HEK293 (cell line): ENCODE measurements around the gene AHCYL2.

ENCODE experiments used
- CTCF ChIA-PET: fragments of 350-600 bp; formaldehyde crosslinking; extraction: SDS; loops from one replicate; lab custom pipeline; 2021; ENCODE audit warnings: antibody characterized with exemption; lab: Yijun Ruan, JAX
- POLR2A ChIA-PET: fragments of 300-600 bp; formaldehyde crosslinking; extraction: SDS; loops from one replicate; lab custom pipeline; 2020; ENCODE audit warnings: antibody characterized with exemption, inconsistent platforms; lab: Yijun Ruan, JAX
- H3K27ac ChIP-seq: fragments of 200-500 bp; sonication (Bioruptor generic); 2 replicates; pipeline ENCODE4 v1.5.1; 2014; ENCODE audit warnings: low read depth, low read length, control low read depth, inconsistent platforms; ENCODE audit errors: extremely low read depth
- H3K36me3 ChIP-seq, 2 experiments: fragments of 200-500 bp in 1 of 2; sonication (Bioruptor generic) in 1 of 2; 1 replicate in 1 of 2; 2 replicates in 1 of 2; pipeline ENCODE4 v1.5.1; 2014 to 2017; ENCODE audit warnings: inconsistent platforms in 2 of 2, low read length in 2 of 2; ENCODE audit not compliant: control insufficient read depth in 2 of 2, insufficient read depth in 1 of 2
- H3K4me1 ChIP-seq: fragments of 200-500 bp; sonication (Bioruptor generic); 2 replicates; pipeline ENCODE4 v1.5.1; 2014; ENCODE audit warnings: mild to moderate bottlenecking, low read length, inconsistent platforms; ENCODE audit not compliant: control insufficient read depth, insufficient read depth
- H3K4me3 ChIP-seq: 2 replicates; pipeline ENCODE4 v1.5.1; 2011; ENCODE audit warnings: low read depth, mild to moderate bottlenecking, control low read depth, low read length, moderate library complexity
- H3K9me3 ChIP-seq: fragments of 200-500 bp; sonication (Bioruptor generic); 2 replicates; pipeline ENCODE4 v1.5.1; 2014; ENCODE audit warnings: low read depth, low read length, inconsistent platforms; ENCODE audit not compliant: control insufficient read depth, insufficient read depth
- EGR2 ChIP-seq: fragments of 450-650 bp; formaldehyde crosslinking; IDR thresholded peaks from 2 replicates; pipeline ENCODE4 v1.5.1; 2016; ENCODE audit warnings: low read depth, missing biosample characterization, missing genetic modification characterization
- PRDM1 ChIP-seq: fragments of 450-650 bp; formaldehyde crosslinking; IDR thresholded peaks from 2 replicates; pipeline ENCODE4; 2016; ENCODE audit warnings: missing biosample characterization, missing genetic modification characterization
- SALL2 ChIP-seq: fragments of 450-650 bp; formaldehyde crosslinking; IDR thresholded peaks from 2 replicates; pipeline ENCODE4 v1.5.0; 2017; ENCODE audit warnings: missing biosample characterization, mild to moderate bottlenecking, missing genetic modification characterization, borderline replicate concordance
- ZBTB20 ChIP-seq: fragments of 450-650 bp; formaldehyde crosslinking; IDR thresholded peaks from 2 replicates; pipeline ENCODE4 v1.5.1; 2016; ENCODE audit warnings: missing biosample characterization, missing genetic modification characterization
- ZEB2 ChIP-seq: fragments of 450-650 bp; formaldehyde crosslinking; IDR thresholded peaks from 2 replicates; pipeline ENCODE4 v1.5.1; 2016; ENCODE audit warnings: missing biosample characterization, missing genetic modification characterization
- ZNF184 ChIP-seq: fragments of 450-650 bp; IDR thresholded peaks from 2 replicates; pipeline ENCODE4 v1.5.1; 2018; ENCODE audit warnings: missing biosample characterization, mild to moderate bottlenecking, missing genetic modification characterization
- ZNF501 ChIP-seq: fragments of 450-650 bp; formaldehyde crosslinking; IDR thresholded peaks from 2 replicates; pipeline ENCODE4 v1.5.1; 2016; ENCODE audit warnings: missing biosample characterization, missing genetic modification characterization
- ZNF677 ChIP-seq: fragments of 450-650 bp; IDR thresholded peaks from 2 replicates; pipeline ENCODE4 v1.5.0; 2018; ENCODE audit warnings: missing biosample characterization, mild to moderate bottlenecking, missing genetic modification characterization, moderate library complexity
- TF ChIP-seq, protein P1 (sequence below): sonication (generic); formaldehyde crosslinking; IDR thresholded peaks from 2 replicates; pipeline ENCODE4 v1.8.1; 2022; ENCODE audit warnings: mild to moderate bottlenecking, moderate library complexity, missing genetic modification reagents
- TF ChIP-seq, protein P2 (sequence below): fragments of 450-650 bp; formaldehyde crosslinking; IDR thresholded peaks from 2 replicates; pipeline ENCODE4 v1.5.1; 2016; ENCODE audit warnings: missing biosample characterization, missing genetic modification characterization
- TF ChIP-seq, protein P3 (sequence below): fragments of 450-650 bp; formaldehyde crosslinking; conservative IDR thresholded peaks from 2 replicates; pipeline ENCODE4 v1.5.1; 2016; ENCODE audit warnings: low read depth, missing biosample characterization, missing genetic modification characterization
- TF ChIP-seq, protein P4 (sequence below): fragments of 450-650 bp; formaldehyde crosslinking; IDR thresholded peaks from 2 replicates; pipeline ENCODE4 v1.5.1; 2016; ENCODE audit warnings: missing biosample characterization, missing genetic modification characterization
- TF ChIP-seq, protein P5 (sequence below): fragments of 450-650 bp; formaldehyde crosslinking; optimal IDR thresholded peaks from 2 replicates; pipeline ENCODE3; 2016; ENCODE audit warnings: missing biosample characterization, mild to moderate bottlenecking, missing genetic modification characterization
- TF ChIP-seq, protein P6 (sequence below): fragments of 450-650 bp; formaldehyde crosslinking; IDR thresholded peaks from 2 replicates; pipeline ENCODE4 v1.5.1; 2016; ENCODE audit warnings: missing biosample characterization, missing genetic modification characterization

Gene AHCYL2

DNA sequence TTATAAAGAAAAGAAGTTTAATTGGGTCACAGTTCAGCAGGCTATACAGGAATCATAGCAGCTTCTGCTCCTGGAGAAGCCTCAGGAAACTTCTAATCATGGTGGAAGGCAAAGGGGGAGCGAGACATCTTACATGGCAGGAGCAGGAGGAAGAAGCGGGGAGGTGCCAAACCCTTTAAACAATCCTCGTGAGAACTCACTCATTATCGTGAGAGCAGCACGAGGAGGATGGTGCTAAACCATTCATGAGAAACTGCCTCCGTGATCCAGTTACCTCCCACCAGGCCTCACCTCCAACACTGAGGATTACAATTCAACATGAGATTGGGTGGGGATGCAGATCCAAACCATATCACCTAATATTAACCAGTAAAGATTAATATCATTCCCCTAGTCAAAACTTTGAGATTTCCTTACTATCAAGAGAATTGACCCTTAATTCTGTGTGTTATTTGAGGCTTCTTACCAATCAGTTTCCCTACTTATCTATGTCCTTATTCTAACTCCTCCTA, 38.0 kb upstream of the AHCYL2 start:
- Histone ChIP-seq H3K4me1 (no peaks in the 10 kb centered on the region; the same call in 1 of the 2 replicates), H3K4me3 (no peak overlapping the region)
- TF ChIP-seq ZNF184 (peak; percentile 95), EGR2 (tag by site-specific recombination) (0 out of 2 replicates have a peak, but pooled peaks have one; percentile 11), ZEB2 (tag by site-specific recombination) (no peak)
- TF ChIP-seq, all 188 proteins: peak for 2
- Histone ChIP-seq H3K27ac (no peak overlapping the region), H3K9me3 (no peaks in the 10 kb centered on the region), H3K36me3 (peaks cover 0 to 8% of the 10 kb centered on the region in 2 experiments; a peak in 1 of 3 replicates)
- ChIA-PET POLR2A (no interaction called here), CTCF (no interaction called here)

DNA sequence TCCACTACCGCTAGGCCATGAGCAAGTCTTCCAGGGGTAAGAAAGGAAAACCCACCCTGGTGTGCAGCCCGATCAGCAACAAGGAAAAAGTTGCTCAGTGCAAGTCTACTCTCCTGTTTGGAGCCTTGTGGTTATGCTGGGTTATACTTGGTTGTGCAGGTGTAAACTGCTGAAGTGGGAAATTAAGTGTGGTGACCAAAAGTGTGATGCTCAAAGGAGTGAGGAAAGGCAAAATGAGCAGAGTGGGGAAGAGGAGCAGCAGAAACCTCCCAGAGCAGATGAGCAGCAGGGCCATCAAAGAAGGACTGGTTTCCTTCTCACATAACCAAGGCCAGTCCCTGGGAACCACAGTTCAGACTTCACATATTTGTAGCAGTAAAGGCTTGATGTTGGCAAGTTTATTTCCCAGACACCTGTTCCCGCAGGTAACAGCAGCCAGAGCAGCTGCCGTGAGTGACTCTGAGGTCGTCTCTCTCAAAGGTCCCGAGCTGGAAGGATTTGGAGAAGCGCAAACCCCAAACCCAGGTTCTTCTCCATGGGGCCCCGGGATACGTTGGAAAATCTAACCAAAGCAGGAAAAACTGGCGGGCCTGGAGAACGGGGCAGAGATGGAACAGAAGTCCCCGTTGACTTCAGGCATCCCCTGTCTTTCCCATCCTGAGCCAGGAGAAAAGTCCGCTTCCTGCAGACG, 37.0 kb upstream of the AHCYL2 start:
- Histone ChIP-seq H3K4me3 (peak overlapping the region; percentile 87), H3K36me3 (peaks cover 0 to 17% of the 10 kb centered on the region in 2 experiments; a peak in 1 of 3 replicates), H3K27ac (peak overlapping the region; percentile 85; the same call in 1 of the 2 replicates), H3K9me3 (no peaks in the 10 kb centered on the region), H3K4me1 (no peaks in the 10 kb centered on the region; the same call in 1 of the 2 replicates)
- ChIA-PET POLR2A (interaction anchor here (0.6 to 1.1 kb wide), 3 partner anchors 37 to 147 kb away, joined by 3 to 7 read pairs (median 3); partner anchors contain the start of gene AHCYL2), CTCF (no interaction called here)
- TF ChIP-seq, protein P1, sequence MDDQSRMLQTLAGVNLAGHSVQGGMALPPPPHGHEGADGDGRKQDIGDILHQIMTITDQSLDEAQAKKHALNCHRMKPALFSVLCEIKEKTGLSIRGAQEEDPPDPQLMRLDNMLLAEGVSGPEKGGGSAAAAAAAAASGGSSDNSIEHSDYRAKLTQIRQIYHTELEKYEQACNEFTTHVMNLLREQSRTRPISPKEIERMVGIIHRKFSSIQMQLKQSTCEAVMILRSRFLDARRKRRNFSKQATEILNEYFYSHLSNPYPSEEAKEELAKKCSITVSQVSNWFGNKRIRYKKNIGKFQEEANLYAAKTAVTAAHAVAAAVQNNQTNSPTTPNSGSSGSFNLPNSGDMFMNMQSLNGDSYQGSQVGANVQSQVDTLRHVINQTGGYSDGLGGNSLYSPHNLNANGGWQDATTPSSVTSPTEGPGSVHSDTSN (CRISPR knock-in tag): no peak
- TF ChIP-seq, protein P2, sequence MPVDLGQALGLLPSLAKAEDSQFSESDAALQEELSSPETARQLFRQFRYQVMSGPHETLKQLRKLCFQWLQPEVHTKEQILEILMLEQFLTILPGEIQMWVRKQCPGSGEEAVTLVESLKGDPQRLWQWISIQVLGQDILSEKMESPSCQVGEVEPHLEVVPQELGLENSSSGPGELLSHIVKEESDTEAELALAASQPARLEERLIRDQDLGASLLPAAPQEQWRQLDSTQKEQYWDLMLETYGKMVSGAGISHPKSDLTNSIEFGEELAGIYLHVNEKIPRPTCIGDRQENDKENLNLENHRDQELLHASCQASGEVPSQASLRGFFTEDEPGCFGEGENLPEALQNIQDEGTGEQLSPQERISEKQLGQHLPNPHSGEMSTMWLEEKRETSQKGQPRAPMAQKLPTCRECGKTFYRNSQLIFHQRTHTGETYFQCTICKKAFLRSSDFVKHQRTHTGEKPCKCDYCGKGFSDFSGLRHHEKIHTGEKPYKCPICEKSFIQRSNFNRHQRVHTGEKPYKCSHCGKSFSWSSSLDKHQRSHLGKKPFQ: 0 out of 2 replicates have a peak, but pooled peaks have one; percentile 47
- TF ChIP-seq, protein P3, sequence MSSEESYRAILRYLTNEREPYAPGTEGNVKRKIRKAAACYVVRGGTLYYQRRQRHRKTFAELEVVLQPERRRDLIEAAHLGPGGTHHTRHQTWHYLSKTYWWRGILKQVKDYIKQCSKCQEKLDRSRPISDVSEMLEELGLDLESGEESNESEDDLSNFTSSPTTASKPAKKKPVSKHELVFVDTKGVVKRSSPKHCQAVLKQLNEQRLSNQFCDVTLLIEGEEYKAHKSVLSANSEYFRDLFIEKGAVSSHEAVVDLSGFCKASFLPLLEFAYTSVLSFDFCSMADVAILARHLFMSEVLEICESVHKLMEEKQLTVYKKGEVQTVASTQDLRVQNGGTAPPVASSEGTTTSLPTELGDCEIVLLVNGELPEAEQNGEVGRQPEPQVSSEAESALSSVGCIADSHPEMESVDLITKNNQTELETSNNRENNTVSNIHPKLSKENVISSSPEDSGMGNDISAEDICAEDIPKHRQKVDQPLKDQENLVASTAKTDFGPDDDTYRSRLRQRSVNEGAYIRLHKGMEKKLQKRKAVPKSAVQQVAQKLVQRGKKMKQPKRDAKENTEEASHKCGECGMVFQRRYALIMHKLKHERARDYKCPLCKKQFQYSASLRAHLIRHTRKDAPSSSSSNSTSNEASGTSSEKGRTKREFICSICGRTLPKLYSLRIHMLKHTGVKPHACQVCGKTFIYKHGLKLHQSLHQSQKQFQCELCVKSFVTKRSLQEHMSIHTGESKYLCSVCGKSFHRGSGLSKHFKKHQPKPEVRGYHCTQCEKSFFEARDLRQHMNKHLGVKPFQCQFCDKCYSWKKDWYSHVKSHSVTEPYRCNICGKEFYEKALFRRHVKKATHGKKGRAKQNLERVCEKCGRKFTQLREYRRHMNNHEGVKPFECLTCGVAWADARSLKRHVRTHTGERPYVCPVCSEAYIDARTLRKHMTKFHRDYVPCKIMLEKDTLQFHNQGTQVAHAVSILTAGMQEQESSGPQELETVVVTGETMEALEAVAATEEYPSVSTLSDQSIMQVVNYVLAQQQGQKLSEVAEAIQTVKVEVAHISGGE (tag by site-specific recombination): no peak
- TF ChIP-seq SALL2 (tag by site-specific recombination) (no peak), ZNF501 (0 out of 2 replicates have a peak, but pooled peaks have one; percentile 20), ZBTB20 (tag by site-specific recombination) (peak; percentile 99), ZNF677 (tag by site-specific recombination) (no peak), PRDM1 (peak; percentile 62; the same call in 1 of the 2 replicates)
- TF ChIP-seq, protein P4, sequence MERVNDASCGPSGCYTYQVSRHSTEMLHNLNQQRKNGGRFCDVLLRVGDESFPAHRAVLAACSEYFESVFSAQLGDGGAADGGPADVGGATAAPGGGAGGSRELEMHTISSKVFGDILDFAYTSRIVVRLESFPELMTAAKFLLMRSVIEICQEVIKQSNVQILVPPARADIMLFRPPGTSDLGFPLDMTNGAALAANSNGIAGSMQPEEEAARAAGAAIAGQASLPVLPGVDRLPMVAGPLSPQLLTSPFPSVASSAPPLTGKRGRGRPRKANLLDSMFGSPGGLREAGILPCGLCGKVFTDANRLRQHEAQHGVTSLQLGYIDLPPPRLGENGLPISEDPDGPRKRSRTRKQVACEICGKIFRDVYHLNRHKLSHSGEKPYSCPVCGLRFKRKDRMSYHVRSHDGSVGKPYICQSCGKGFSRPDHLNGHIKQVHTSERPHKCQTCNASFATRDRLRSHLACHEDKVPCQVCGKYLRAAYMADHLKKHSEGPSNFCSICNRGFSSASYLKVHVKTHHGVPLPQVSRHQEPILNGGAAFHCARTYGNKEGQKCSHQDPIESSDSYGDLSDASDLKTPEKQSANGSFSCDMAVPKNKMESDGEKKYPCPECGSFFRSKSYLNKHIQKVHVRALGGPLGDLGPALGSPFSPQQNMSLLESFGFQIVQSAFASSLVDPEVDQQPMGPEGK (tag by site-specific recombination): no peak
- TF ChIP-seq, protein P5, sequence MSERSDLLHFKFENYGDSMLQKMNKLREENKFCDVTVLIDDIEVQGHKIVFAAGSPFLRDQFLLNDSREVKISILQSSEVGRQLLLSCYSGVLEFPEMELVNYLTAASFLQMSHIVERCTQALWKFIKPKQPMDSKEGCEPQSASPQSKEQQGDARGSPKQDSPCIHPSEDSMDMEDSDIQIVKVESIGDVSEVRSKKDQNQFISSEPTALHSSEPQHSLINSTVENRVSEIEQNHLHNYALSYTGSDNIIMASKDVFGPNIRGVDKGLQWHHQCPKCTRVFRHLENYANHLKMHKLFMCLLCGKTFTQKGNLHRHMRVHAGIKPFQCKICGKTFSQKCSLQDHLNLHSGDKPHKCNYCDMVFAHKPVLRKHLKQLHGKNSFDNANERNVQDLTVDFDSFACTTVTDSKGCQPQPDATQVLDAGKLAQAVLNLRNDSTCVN: no peak
- TF ChIP-seq, protein P6, sequence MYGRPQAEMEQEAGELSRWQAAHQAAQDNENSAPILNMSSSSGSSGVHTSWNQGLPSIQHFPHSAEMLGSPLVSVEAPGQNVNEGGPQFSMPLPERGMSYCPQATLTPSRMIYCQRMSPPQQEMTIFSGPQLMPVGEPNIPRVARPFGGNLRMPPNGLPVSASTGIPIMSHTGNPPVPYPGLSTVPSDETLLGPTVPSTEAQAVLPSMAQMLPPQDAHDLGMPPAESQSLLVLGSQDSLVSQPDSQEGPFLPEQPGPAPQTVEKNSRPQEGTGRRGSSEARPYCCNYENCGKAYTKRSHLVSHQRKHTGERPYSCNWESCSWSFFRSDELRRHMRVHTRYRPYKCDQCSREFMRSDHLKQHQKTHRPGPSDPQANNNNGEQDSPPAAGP: no peak
